GM21526 (cell line): ENCODE measurements around the gene METTL23.
"Not testable (repeated sequence)": the region's sequence is repeated elsewhere in the genome, so short reads cannot be mapped to it uniquely, and the experiment has no call there.

ENCODE experiments used
- ATAC-seq: cut with Tn5 transposase; IDR thresholded peaks from one replicate; pipeline ENCODE4 v1.9.1; 2021; ENCODE audit warnings: moderate library complexity; ENCODE audit not compliant: unreplicated experiment, low FRiP score

Gene METTL23

DNA sequence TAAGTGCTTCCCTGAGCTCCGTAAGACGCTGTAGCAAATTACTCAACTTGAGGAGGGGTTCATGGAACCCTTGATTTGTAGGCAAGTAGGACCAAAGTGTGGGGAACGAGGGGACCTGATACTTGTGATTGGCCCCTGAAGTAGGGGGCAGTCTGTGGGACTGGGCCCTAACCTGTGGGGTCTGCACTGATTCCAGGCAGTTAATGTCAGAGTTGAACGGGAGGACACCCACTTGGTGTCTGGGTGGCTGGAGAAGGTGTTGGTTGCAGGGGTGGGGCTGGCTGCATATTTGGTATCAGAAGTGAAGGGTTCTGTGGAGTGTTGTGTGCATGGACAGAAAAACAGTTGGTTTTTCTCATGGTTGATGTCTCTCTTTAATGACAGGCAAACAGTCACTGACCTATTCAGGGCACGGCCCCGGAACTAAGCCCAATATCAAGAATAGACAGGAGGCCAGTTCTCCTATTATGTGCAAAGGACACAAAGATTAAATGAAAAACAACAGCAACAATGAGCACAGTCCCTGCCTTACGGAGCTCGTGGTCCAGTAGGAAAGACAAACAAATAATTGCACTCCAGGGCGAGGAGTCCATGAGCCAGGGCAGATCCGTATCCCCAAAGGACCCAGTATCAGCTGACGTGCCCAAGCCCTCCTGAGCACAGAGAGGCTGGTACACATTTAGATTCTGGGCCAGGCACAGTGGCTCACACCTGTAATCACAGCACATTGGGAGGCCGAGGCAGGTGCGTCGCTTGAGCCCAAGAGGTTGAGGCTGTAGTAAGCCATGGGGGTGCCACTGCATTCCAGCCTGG lies 35.1 kb upstream of the METTL23 start:
- no peak for ATAC-seq

DNA sequence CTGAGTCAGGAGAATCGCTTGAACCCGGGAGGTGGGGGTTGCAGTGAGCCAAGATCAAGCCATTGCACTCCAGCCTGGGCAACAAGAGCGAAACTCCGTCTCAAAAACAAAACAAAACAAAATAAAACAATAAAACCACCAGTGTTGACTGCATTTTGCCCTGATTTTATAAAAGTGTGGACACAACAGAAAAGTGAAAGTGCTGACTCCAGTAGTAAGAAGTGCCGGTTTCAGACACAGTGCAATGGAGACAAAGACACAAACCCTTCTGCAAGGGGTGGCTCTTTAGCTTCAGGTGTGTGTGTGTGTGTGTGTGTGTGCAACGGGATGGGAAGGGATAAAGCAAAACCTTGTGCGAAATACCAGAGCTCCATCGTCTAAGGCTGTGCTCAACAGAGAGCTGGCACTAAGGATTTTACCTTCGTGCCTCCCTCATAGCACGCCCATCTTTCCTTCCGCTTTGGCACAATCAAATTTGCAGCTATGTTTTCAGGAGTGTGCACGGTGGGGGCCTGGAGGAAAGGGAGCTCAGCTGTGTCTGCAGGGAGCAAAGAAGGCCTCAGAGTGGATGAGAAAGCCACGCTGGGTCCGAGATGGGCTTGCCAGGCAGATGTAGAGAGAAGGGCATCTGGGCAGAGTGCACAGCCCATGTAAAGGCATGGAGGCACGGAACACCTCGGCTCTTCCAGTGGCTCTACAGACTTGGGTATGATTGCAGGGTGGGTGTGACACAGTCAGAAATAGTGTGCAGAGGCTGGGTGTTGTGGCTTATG lies 31.4 kb upstream of the METTL23 start:
- ATAC-seq: no peak

DNA sequence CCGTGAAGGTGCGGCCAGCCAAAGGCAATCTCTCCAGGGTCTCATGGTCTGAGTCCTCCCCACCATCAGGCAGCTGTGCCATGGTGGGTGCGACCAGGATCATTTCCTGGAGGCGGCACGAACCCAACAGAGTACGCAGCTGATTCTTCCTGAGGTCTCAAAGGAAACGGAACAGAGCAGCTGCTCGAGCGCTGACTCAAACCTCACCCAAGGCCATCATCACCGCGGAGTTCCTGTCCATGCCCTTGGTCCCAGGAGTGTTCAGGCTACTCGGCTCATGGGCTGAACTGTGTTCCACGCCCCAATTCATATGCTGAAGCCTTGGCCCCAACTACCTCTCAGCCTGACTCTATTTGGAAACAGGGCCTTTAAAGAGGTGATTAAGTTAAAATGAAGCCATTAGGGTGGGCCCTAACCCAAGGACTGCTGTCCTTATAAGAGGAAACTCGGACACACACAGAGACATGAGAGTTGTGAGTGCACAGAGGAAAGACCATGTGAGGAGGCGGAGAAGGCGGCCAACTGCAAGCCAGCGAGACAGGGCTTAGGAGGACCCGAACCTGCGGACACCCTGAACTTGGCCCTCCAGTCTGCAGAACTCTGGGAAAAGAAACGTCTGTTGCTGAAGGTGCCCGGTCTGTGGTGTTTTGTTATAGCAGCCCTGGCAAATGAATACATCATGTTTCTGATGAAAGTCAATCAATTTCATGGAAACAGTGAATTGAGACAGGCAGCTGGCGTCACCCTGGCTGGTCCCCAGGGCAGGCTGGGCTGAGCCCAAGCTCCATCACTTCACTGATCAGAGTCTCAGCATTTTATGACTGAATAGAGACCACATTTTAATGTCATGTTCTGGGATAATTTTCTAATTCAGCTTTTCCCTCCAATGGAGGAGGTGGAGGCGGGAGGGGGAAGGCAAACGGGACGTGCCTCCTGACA lies 29.6 kb upstream of the METTL23 start:
- ATAC-seq: no peak

DNA sequence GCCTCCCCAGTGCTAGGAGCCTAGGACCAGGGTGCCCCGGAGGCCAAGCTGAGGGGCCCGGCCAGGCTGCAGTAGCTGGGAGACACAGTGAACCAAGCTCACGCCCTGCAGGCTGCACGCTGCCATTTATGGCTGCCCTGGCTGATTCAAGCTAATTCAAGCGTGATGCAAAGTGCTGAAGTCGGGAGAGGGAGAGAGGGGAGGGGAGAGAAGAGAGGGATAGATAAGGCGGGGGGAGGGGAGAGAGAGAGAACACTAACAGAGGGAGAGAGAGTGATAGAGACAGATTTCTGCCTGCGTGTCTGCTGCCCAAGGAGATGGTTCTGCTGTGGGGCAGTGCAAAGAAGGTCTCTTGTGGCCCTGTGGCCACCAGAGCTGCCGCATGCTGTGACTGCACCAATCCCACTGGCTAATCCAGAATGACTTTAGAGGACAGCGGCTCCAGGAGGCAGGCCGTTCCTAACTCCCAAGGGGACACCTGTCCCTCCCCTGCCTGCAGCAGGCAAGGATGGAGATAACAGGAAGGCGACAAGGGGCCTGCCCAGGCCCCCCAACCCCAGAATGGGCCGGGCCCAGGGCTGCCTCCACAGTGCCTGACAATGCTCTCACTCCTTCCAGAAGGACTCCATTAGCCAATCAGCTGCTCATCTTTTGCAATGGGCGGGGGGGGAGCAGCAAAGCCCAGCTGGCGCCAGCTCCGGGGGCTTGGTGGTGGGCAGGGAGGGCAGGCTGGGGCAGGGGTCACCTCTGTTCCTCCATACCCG lies 28.8 kb upstream of the METTL23 start:
- no peak for ATAC-seq

DNA sequence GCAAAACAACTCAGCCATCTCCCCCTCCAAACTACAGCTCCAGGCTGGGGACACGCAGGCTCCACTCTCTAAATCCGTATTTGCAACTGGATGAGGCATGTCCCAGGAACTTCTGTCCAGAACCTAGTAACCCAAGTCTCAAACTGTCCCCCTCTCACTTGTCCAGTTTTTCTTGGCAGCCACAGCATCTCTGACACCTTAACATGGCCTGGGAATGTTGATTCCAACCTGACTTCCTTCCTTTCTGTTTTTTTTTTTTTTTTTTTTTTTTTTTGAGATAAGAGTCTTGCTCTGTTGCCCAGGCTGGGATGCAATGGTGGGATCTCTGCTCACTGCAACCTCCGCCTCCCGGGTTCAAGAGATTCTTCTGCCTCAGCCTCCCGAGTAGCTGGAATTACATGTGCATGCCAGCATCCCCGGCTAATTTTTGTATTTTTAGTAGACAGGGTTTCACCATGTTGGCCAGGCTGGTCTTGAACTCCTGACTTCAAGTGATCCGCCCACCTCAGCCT lies 28.1 kb upstream of the METTL23 start:
- not testable (repeated sequence) for ATAC-seq

DNA sequence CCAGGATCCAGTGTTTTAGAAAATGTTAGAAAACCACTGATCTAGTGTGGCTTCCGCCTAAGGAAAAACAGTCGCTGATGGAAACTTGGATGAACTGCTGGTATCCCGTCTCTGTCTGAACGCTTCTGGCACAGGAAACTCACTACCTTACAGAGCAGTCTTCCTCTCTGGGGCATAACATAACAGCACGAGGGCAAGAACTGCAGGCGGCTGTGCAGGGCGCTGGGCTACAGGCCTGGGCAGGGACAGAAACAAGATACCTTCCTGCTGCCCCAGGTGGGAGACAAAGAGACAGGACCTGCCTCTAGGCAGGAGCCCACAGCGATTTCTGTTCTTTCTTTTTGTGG lies 26.4 kb upstream of the METTL23 start:
- no peak for ATAC-seq

DNA sequence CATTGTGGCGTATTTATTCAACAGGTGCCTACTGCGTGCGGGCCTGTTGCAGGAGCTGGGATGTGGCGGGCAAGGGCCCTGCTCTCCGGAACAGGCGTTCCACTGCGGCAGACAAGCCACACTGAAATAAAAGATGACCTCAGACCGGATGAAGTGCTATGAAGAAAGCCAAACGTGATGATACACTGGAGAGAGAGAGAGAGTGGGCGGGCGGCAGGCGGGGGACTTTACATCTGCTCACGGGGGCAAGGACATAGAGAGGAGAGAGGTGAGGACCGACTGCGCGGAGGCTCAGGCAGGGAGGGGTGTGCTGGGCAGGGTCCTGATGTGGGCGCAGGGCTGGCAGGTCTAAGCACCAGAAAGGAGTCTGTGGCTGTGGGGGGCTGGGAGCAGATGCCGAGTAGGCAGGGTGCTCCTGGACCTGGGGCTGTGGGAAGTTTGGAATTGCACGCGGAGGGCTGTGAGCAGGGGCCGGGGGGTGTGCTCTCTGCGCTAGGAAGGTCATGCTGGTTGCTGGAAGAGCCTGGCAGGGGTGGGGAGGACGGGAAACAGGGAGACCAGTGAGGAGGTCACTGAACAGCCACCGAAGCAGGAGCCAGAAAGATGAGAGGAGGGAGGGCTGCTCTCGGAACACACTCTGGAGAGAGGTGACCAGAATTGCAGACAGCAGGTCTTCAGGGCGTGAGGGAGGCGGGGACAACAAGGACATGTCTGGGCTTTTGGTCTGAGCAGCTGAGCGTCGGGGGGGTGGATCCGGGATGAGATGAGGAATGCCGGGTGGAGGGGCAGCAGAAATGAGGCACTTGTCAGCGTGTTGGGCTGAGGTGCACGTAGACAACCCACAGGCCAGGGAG lies 25.8 kb upstream of the METTL23 start:
- ATAC-seq: no peak

DNA sequence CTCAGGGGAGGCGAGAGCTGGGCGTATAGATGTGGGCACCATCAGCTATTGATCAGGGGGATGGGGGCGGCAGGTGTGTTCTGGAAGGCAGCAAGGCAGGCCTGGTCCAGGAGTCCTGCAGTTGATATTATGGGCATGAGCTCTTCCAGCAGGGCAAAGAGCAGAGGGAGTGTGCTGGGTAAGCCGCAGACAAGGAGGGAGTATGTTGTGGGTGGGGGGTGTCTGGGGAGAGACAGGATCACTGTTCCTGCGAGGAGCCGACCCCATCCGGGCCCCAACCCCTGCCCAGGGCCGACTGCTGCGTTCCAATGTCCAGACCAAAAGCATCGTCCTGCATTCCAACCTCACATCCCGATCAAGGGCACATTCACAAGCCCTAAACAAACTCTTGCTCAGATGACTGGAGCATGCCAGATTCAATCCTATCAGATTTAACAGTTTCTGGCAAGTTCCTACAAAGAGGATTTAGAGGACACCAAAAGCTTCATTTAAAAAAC lies 25.1 kb upstream of the METTL23 start:
- ATAC-seq: no peak

DNA sequence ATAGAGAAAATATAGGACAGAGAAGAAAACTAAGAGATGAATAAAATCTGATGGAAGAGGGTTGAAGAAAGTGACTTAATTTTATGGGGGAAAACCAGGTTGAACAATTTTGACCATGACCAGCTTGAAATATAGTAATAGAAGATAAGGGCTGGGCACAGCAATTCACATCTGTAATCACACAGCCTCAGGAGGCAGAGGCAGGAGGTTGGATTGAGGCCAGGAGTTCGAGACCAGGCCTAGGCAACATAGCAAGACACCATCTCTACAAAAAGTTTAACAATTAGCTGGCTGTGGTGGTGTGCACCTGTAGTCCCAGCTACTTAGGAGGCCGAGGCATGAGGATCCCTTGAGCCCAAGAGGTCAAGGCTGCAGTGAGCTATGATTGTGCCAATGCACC lies 24.6 kb upstream of the METTL23 start:
- ATAC-seq: no peak

DNA sequence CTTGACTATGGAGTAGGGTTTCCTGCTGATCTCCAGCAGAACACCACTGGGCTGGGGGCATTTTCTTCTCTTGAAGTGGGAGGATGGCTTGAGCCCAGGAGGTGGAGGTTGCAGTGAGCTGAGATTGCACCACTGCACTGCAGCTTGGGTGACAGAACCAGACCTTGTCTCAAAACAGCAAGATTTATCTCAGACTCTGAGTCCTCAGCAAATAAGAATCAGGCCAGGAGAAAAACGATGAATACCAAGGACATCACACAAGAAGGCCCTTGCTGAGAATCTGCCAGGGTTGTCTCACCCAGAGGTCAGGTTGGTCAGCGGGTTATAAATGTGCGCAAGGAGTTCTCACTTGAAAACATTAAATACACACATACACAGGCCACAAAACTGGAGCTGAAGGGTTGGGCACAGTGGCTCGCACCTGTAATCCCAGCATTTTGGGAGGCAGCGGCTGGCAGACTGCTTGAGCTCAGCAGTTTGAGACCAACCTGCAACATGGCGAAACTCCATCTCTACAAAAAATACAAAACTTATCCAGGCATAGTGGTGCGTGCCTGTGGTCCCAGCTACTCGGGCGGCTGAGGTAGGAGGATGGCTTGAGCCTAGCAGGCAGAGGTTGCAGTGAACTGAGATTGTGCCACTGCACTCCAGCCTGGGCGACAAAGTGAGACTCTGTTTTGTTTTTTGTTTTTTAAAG lies 23.6 kb upstream of the METTL23 start:
- ATAC-seq: no peak

DNA sequence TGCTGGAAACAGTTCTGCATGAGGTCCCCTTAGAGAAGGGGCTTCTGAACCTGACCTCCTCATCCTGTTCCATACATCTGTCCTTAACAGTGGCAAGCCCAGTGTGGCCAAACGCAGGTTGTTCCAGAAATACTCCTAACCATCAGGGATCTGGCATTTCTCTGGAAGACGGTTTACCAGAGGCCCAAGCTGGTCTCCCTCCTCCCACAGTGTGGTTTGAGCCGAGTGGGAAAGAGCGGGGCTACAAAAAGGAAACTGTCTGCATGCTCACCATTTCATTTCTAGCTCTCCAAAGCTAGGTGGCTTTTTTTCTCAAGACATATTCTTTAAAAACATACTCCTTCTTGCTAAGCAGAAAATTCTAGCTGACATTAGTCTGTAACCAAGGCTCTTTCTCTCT lies 21.8 kb upstream of the METTL23 start:
- ATAC-seq: no peak

DNA sequence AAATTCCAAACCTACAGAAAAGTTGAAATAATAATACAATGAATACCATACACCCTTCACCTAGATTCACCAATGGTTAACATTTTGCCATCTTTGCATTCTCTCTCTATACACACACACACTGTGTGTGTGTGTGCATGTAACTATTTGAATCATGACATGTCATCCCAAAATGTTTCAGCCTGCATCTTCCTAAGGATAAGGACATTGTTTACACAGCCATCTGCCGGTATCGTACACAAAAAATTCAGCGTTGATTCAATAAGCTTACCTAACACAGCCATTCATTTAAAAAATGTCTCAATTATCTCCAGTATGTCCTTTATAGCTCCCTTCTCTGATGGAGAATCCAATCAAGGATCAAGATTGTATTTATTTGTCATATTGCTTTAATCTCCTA lies 19.8 kb upstream of the METTL23 start:
- no peak for ATAC-seq

DNA sequence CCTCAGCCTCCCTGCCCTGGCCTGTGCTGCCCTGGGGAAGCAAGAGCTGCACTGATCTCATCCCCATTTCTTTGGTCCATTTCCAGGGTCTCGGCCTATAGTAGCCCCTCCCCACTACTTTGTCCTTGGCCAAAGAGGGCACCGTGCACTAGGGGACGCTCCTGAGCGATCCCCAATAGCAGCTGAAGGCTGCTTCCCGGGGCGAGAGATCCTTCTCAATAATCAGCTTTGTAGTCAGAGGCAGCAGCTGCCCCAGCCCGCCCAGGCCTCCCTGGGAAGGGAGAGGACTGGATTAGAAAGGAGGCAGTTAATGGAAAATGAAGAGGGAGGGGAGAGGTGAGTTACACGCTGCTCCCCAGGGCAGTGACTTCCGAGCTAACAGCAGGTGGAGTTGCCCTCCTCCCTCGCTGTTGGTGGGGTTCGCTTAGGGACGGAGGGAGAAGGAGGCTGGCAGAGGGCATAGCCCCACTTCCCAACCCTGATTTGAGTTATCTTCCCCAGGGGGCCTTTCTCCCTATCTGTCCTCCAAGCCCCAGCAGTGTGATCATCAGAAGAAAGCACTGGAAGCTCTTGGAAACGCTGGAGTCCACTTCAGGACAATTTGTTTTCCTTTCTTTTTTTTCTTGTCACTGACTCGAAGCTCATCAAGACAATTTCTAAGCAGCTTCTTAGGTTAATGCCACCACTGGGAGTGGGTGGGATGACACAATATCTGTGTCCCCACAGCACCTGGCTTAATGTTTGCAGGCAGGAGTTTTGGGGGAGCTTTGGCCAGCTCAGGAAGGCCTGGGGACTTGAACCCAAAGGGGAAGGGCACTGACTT lies 18.4 kb upstream of the METTL23 start:
- no peak for ATAC-seq

DNA sequence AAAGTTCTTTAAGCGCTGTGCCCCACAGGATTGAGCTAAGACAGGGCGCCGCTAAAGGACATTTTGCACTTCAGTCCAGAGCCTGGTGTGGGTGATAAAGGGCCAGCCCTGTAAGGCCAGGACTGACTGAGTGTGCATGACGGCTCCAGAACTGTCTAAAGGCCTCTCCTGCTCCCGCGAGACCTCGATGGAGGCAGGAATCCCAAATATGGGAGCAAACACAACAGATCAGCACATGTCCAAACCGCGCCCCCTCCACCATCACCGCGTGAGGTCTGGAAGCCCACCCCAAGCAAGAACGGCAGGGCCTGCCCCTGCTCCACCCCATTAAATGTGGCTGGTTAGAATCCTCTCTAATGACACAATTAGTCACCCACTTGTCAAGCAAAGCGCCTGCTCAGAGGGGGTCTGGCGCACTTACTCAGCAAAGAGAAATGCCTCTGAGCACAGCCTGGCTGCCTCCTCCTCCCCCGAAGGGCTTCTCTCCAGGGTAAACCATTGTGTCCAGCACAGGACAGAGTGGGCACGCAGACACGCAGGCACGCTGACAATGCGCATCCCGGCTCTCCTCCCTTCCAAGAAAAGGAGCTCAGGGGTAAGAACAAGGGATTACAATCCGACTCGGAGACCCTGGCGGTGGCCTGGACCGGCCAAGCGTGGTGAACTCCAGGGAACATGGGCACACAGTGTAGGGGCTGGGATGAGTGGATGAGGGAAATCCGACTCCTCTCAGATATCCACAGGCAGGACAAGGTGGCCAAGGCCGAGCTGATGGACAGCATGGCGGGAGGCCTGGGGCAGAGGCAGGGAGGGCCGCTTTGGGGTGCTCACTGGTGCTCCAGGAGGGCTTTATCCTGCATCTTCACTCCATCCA lies 17.3 kb upstream of the METTL23 start:
- no peak for ATAC-seq

DNA sequence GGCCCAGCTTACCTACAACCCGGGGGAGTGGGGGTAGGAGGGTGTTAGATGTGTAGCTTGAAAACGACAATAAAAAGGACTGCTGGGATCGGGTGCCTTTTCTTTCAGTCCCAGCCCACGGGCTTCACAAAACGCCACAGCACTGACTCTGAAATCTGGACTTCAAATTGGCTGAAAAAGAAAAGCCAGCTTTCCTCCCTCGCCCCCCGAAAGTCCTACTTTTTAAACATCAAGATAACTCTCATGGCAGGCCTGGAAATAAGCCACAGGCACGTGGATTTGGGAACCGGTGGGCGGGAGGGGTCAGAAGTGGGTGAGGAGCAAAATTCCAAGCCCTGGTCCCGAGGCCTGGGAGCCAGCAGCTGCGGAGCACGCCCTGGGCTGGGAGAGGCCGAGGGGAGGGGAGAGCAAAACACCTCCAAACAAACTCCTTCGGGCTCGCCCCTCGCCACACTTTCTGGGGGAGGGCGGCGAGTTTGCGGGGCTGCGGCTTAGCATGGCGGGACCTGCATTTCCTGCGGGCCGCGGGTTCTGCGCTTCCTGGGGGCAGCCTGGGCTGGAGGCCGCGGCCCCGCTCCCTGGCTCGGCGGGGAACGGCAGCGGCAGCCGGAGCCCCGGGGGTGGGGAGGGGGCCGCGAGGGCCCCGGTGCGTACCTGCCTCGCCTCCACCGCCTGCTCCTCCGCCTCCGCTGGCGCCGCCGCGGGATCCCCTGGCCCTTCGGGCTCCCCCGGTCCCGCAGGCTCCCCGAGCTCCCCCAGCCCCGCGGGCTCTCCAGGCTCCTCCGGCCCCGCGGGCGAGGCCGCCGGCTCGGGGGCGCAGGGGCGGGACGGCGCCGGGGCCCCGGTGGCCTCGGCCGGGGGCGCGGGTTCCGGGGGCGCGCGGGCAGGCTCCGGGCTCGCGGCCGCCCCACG lies 16.4 kb upstream of the METTL23 start:
- ATAC-seq: not testable (repeated sequence)
